GM19455 (cell line): ENCODE data around the gene ADA.
A peak's percentile ranks its signal among the peaks of the same experiment; 100 is the strongest.
"Not testable (repeated sequence)": the region's sequence is repeated elsewhere in the genome, so short reads cannot be mapped to it uniquely, and the experiment has no call there.

ENCODE experiments used
- ATAC-seq: cut with Tn5 transposase; IDR thresholded peaks from one replicate; pipeline ENCODE4 v1.9.1; 2021; ENCODE audit not compliant: unreplicated experiment

Gene ADA

DNA sequence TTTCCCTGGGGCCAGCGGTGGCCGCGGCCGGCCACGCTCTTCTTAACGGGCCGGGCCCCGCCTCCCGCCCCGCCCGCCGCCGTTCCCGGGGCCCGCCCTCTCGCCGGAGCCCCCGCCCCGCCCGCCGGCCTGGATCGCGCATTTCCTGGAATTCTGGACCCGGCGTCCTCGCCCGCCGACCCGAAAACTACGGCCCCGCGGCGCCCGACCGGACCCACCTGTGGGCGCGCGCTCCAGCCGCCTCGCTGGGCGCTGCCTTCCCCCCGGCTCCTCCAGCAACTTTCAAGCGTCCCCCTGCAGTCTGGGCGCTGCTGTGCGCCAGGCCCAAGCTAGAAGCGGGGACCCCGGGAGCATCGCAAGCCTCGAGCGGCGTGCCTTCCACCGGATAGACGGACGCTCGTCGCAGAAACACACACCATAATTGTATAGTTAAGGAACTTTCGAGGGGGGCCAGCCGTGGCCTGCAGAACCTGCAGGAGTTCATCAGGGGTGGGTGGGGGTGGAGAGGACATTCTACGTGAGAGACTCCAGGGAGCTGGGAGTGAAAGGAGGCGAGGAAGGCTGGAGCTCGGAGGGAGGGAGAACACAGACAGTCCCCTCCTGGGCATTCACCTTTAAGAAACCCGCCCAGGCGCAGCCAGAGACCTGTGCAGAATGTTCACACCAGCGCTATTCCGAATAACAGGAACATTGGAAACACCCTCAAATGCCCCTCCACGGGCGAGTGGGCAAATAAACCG is at the start of gene ADA:
Gene ADA, minus strand, starts transcription at position 16 of the 740 bp plus-strand sequence. CDS start 92 bp downstream, outside the sequence.
- no peak for ATAC-seq

DNA sequence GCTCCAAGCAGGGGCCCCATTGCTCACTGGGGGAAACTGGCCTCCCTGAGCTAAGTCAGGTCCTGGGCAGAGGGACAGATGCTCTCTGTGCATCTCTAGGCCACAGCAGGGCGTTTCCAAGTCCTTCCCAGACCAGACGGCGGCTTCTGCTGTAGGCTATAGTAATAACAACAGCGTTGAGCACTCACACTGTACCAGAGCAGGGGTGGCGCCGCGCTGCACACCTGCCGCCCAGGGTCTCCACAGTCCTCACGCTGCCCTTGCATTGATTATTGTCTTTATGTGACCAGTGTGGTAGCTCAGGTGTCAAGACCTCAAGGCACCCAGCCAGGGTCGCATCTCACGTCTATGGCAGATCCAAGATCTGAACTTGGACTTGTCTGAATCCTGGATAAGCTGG is 48.8 kb upstream of the ADA start:
- no peak for ATAC-seq

DNA sequence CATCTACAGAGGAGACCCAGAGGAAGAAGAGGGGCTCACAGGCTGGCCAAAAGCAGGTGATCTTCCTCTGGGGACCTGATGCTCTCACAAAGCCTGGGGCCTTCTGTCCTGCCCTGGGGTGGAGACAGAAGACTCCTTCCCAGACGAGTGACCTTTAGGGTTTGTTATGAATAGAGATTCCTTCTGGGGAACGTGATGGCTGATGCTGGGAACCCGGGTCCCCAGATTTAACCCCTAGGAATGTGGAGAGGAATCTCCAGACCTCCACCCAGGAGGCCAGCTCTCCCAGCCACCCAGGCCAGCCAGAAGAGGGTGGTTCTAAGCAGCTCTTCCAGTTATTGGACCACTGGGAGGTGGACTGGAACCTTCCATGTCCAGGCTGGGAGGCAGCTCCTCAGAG is 46.9 kb upstream of the ADA start:
- ATAC-seq = no peak

DNA sequence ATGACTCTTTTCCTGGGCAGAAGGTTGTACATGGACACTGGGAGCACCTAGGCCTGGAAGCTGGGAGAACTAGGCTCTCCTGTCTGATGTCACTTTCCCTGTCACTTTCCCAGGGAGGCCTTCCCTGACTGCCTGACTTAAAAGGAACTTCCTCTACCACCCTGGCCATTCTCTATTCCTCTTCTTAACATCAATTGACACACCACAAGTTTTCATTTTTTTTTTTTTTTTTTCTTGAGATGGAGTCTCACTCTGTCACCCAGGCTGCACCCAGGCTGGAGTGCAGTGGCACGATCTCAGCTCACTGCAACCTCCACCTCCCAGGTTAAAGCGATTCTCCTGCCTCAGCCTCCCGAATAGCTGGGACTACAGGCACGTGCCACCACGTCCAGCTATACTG is 45.5 kb upstream of the ADA start:
- ATAC-seq = not testable (repeated sequence)

DNA sequence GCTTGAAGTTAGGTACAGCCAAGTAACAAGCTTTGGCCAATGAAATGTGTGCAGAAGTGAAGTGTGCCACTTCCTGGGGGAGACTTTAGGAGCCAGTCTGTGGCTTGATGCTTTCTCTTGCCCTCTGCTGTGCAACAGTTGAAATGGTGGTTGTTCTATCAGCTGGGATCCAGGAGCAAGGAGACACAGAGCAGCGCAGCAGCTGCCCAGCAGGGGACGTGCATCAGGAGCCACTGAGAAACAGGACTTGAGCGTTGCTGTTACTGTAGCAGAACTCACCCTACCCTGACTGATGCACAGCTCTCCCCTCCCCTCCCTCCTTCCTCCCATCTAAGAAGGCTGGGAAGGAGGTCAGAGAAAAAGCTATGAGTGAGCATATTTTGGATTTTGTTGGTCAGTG is 44.8 kb upstream of the ADA start:
- no peak for ATAC-seq

DNA sequence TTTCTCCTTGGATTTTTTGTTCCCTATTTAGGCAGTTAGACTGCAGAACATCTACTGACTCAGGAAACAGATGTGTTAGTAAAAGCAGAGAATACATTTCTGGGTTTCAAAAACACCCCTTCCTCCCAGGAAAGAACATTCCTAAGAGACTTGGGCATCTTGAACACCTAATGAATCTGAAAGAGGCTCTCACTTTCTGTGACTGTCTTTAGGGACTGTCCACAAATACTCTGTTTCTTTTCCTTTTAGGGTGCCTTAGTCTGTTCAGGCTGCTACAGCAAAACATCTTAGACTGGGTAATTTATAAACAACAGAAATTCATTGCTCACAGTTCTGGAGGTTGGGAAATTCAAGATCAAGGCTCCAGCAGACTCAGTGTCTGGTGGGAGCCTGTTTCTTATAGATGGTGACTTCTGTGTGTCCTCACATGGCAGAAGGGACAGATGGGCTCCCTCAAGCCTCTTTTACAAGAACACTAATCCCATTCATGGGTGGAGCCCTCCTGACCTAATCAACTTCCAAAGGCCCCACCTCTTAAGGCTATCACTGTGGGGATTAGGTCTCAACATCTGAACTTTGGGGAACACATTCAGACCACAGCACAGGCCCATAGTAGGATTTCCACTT is 44.3 kb upstream of the ADA start:
- ATAC-seq = no peak

DNA sequence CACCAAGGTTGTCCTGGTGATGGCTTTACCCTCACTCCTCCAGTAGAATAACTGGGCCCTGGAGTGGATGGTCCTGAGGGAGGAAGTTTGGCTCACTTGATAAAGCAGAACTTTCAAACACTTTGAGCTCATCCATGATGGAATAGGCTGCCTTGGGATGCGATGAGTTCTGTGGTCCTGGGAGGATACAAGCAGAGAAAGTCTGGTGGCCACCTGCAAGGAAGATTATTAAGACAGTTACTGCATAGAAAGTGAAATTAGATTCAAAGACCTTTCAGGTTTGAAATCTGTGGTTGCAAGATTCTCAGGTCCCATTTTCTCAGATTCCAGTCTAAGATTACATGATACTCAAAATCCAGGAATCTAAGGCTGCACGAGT is 43.8 kb upstream of the ADA start:
- ATAC-seq = no peak

DNA sequence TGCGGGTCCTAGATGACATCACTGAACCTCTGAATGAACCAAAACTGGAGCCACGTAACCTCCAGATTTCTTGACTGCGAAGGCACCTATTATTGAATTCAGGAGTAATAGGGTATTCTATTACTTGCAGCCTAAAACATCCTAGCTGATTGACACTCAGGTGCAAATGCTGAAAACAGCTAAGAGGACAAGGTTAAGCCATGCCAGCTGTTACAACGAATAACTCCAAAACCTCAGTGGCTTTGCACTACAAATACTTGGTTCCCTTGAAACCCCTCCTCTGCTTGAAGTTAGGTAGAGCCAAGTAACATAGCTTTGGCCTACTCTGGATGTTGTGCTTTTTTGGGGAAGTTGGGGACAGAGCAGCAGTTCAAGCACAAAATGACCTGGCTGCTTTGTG is 42.7 kb upstream of the ADA start:
- ATAC-seq = no peak

DNA sequence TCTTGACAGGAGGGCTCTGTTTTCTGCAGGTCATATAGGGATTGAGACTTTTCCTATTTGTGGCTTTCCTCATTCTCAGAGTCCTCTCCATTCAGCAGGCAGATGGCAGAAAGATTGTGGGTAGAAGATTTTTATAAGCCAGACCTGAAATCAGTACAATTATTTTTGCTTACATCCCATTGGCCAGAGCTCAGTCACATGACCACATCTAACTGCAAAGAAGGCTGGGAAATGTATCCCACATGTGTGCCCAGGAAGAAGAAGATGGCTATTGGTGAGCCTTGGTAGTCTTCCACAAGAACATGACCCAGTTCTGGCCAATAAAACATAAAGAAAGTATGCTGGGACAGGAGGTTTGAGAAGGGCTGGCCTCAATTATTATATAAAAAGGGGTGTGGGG is 42.1 kb upstream of the ADA start:
- ATAC-seq = no peak

DNA sequence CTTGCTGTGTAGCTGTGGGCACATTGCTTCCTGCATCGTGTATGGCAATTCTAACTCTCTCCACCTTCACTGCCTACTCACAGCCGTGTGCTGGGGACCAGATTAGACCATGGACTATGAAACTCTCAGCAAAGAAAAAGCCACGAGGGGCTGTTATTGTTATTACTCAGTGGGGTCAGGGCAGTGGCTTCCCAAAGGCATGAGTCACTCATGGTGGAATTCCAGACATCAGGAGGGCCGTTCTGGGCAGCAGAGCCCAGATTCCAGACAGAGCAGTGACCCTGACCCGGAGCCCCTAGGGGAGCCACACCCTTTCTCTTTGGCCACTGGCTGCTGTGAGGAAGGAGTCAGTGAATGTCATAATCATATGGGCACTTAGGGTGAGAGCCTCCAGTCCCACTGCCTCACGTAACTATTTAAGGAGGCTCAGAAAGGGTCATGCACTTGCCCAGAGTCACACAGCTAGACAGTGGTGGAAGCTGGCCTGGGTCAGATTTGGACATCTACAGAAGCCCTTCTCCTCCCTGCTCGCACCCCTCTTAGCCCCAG is 41.5 kb upstream of the ADA start:
- ATAC-seq = no peak

DNA sequence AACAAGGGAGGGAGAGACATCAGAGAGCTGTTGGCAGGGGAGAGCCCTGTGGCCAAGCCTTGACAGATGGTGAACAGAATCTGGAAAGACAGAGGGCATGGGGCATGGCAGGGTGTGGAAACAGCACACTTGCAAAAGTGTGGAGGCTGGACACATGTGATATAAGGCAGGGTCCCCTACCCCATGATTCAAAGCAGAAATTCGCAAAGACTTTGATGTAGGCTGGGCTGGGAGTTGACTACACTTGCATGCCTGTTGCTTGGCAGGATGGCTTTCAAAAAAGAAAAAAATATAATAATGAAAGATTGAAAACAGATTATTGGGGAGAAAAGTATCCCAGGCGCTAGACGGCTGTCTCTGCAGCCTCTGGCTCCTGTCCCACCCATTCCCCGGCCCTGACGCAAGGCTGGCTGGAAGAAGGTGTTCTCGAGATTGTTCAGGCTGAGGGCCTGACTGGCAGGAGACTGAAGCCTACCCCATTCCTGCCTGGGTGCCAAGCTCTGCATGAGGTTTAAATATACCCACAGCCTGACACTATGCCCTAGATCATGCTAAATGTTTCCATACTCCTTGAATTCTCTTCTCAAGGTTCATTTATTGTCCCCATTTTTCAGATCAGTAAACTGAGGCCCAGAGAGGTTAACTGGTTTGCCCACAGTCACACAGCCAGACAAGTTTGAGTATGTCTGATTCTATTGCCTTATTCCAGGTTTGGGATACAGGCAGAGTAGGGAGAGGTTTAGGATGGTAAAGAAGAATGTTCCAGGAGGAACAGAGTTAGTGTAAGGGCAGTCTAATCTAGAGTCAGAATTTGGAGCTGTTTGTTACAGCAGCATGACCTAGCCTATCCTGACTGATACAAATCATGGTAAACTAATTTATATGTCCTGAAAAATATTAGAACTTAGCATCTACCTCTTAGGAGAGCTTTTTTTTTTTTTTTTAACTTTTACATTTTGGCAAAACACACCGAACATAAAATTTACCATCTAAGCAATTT is 40.2 kb upstream of the ADA start:
- ATAC-seq = no peak

DNA sequence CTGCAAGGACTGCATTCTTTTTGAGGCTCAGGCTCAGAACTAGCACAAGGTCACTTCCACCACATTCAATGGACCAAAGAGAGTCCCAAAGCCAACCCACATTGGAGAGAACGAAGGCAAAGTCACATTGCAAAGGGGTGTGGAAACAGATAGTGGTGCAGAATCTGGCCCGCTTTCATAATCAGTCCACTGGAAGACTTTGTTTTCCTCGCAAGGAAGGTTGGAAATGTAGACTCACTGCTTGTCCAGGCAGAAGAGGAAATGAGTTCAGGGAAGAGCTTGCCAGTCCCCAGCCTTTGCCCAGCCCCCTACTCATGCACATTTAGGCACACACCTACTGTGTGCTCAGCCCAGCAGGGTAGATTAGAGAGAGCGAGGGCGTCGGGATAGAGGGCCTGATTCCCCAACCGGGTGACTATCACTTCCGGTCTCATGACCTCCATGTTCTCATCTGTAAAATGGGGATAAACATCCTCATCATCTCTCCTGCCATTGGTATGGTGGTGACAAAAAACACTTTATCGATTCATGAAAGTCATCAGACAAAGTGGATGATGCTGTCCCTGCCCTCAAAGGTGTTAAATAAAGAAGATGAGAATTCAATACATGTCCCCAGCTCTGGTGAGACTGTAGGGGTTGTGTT is 39.4 kb upstream of the ADA start:
- ATAC-seq = no peak

DNA sequence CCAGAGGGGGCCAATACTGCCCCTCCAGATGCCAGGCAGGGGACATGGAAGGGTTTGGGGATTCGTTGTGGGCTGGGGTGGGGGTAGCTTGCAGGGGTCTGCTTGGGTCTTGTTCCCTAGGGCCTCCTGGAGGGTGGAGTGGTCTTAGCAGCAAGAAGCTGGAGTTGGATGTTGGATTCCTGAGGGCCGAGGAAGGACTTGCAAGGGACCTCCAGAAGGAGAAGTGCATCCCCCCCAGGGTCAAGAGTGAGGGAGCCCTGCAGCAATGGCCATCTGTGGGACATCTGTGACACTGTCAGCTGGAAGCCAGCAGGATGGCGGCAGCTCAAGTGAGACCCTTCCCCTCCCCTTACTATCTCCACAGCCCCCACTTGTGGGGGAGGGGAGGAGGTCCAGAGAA is 38.3 kb upstream of the ADA start:
- ATAC-seq = no peak

DNA sequence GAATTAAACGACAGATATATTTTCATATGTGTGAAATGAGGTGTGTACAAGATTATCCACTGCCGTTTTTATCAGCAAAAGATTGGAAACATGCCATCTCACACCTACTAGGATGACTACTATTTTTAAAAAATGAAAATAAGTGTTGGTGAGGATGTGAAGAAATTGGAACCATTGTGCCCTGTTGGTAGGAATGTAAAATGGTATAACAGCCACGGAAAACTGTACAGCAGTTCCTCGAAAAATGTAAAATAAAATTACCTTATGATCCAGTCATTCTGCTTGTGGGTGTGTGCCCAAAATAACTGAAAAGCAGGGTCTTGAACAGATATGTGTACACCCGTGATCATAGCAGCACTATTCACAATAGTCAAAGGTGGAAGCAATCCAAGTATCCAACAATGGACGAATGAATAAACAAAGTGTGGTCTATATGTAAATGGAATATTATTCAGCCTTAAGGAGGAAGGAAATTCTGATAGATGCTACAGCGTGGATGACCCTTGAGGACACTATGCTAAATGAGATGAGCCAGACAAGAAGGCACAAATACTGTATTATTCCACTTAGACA is 36.6 kb upstream of the ADA start:
- no peak for ATAC-seq

DNA sequence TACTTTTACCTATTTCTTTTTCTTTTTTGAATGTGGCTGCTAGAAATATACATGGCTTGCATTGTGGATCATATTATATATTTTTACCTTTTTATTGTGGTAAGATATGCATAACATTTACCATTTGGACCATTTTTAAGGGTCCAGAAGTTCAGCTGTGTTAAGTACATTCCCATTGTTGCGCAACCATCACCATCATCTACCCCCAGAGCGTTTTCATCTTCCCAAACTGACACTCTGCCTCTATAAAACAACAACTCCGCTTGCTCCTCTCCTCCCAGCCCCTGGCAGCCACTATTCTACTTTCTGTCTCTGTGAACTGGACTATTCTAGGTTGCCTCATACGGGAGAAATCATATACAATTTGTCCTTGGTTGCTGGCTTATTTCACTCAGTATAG is 35.4 kb upstream of the ADA start:
- no peak for ATAC-seq

DNA sequence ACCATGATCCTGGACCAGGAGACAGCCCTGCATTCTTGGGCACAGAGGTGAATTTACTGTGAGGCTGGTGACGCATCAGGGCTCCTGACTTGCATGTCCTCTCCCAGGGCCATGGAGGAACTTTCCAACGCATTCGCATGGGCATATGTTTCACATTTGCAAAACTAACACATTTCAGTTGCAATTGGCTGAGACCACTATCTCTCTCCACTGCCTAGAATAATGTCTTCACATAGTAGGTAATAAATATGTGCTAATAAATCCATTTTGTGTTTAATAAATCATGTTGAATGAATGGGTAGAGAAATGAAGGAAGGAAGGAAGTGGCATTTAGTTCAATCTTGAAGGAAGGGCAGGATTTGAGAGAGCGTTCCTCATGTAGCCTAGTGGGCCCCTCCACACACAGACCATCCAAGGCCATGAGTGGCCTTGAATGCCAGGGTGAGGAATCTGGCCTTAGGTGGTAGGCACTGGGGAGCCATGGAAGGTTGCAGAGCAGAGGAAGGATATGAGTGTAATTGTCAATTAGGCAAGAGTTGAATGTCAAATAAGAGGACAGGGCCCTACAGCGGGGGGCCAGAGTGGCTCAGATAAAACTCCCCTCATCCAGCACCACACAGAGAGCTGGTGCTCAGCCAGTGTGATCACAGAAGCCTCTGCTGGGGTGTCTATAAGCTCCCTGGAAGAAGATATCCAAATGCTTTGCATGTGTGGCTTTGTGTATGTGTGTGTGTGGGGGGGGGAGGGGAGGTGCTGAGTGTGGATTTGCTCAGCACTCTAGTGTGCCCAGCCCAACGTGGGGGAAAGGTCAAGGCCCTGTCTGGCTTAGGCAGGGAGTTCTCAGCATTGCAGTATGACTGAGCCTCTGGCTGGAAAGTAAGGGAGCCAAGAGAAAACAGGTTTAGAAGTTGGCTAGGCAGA is 32.8 kb upstream of the ADA start:
- ATAC-seq = no peak

DNA sequence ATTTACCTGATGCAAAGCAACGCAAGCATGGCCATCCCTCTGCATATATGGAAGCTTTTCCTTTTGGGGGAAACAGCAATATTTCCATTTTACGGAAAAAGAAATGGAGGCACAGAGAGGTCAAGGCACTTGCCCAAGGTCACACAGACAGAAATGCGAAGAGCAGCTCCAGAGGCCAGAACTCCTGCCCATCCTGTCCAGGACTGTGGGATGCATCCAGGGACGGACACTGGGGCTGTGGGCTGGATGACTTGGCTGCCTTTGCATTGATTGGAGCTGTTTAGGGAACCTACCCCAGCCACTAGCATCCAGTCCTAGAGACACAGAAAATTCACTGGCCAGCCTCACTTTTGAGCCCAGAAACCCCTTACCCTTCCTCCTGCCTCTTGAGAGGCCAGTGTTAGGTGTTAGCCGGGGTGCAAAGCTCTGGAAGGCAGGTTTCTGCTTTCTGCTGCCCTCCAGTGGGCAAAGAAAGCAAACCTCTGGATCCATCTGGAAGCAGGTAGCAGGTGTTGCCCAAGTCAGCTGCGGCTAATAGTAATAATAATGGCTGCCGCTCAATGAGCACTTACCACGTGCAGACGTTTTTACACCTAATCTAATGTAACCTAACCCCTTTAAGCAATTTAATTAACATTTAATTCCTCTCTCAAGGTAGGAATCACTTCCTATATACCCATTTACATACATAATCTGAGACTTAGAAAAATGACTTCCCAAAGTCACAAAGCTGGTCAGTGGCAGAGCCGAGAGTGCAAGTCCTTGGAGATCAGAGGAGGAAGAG is 32.0 kb upstream of the ADA start:
- ATAC-seq = peak; percentile 57

DNA sequence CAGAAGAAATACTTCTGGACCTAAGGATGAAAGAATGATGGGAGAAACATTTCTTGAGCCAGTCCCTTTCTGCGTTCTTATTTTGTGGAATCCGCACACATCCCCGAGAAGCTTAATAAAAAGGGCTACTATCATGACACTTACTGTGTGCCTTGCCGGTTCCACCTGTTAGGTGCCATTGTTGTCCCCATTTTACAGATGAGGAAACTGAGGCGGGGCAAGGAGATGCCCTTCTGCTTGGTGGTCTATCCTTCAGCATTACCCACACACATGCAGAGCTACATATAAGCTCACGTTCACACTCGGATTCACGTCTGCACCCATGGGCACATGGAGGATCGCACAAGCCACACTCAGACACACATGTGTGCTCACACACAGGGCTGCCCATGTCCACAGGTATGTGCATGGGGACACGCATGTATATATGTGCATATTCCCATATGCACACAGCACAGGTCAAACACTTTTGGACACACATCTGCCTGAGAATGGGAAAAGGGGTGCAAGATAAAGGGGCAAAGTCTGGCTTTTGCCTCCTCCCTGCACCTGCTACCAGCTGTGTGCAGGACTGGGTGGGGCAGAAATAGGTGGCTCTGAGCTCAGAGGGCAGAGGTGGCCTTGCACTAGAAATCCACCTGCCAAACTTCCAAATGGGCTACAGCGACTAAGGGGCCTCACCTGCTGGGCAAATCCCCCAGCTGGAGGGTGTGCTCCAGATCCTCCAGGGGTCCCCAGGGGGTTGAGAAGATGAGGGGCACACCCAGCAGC is 30.5 kb upstream of the ADA start:
- no peak for ATAC-seq
